Hepatic stellate cell (primary cell): Measurements from ENCODE around the gene NT5C3B.
"Not testable (repeated sequence)": the region's sequence is repeated elsewhere in the genome, so short reads cannot be mapped to it uniquely, and the experiment has no call there.

ENCODE experiments used
- DNase-seq: peaks from one replicate; pipeline ENCODE4 v3.0.0; 2011; ENCODE audit warnings: low spot score

NT5C3B gene

DNA sequence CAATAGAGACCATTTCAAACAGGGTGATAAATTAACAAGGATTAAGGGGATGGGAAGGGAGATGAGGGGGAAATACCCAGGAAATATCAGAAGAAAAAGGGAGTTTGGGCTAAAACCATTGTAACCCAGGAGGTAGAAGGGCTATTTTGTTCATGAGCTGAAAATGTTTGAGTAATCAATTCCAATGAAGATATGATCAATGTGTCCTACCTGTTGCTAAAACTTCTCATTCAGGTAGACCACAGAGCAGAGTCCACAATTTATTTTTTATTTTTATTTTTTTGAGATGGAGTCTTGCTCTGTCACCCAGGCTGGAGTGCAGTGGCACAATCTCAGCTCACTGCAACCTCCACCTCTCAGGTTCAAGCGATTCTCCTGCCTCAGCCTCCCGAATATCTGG lies 3.4 kb upstream of the NT5C3B start:
- DNase-seq: not testable (repeated sequence)

- no peak for DNase-seq
Observed at GRCh38 chr17:41837761-41838538, 1.9 kb upstream of the NT5C3B start, which contains the start of gene KLHL10. KLHL10 (plus strand) TSS chr17:41837825; CDS start chr17:41837933, 108 bp downstream.

- DNase-seq: no peak
Observed at GRCh38 chr17:41836550-41837196, 641 bp upstream of the NT5C3B start.

DNA sequence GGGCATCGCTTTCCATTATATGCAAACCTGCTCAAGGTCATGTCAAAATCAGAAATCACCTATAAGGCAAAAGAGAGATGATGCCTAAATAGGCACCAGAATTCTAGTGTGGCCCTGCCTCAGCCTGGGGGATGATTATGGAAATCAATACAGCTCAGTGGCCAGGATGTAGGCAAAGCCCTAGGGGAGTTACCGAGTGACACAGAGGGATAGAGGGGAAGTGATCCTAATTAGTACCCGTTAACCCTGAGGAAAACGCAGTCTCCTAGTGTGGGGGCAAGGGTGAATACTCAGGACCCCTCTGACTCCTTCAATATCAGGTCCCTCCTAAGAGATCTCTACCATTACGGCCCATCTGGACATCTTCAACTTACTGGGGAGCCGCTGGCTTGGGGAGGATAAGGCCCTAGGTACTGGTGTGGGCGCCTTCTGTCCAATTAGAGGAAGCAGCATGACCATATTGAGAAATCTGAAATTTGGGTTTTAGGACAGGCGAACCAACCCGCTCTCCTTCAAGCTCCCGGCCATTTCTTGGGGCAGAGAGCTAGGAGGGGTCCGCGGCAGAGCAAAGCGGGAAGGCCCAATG lies 725 bp downstream of the NT5C3B start:
- DNase-seq: peak; percentile 21

GRCh38 chr17:41829961-41830360 lies 6.1 kb downstream of the NT5C3B start:
- not testable (repeated sequence) for DNase-seq

GRCh38 chr17:41825175-41825845 lies 10.7 kb downstream of the NT5C3B start:
- DNase-seq: no peak

GRCh38 chr17:41824086-41824485 lies 11.9 kb downstream of the NT5C3B start:
- no peak for DNase-seq

- no peak for DNase-seq
Observed at GRCh38 chr17:41823580-41823979, 12.5 kb downstream of the NT5C3B start.

DNA sequence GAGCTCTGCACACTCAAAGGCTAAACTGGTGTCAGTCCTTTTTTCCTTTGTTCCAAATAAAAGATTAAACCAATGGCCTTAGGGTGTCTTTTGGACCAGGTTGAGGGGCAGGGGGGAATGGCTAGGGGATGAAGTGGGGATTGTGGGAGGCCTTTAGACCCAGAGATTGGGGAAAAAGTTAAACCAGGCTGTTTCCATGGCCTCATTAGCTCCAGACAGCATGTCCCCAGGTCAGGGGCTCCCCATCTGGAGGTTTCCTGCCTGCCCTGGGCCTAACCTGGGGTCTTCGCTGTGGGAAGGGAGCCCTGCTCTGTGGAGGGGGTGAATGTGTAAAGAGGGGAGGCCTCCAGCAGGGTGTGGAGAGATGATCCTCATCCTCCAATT lies 12.9 kb downstream of the NT5C3B start:
- DNase-seq: no peak

GRCh38 chr17:41822216-41823140 lies 13.6 kb downstream of the NT5C3B start:
- no peak for DNase-seq

DNA sequence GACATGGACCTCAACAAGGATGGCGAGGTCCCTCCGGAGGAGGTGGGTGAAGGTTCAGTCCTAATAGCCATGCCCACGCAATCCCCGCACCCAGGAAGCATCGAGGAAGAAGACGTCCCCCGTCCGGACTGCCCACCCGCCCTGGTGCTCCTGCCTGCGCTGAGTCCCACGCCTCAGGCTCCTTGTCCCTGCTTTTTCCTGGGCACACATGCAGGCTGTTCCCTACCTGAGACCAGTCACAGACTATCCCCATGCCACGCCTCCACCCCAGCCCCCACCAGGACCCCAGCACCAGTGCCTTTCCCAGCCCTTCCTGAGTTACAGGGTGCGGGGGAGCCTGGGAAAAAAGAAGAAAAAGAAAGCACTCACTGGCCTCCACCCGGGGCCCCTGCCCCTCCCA lies 14.3 kb downstream of the NT5C3B start:
- DNase-seq: no peak

GRCh38 chr17:41818024-41818423 lies 18.0 kb downstream of the NT5C3B start:
- DNase-seq: no peak

DNA sequence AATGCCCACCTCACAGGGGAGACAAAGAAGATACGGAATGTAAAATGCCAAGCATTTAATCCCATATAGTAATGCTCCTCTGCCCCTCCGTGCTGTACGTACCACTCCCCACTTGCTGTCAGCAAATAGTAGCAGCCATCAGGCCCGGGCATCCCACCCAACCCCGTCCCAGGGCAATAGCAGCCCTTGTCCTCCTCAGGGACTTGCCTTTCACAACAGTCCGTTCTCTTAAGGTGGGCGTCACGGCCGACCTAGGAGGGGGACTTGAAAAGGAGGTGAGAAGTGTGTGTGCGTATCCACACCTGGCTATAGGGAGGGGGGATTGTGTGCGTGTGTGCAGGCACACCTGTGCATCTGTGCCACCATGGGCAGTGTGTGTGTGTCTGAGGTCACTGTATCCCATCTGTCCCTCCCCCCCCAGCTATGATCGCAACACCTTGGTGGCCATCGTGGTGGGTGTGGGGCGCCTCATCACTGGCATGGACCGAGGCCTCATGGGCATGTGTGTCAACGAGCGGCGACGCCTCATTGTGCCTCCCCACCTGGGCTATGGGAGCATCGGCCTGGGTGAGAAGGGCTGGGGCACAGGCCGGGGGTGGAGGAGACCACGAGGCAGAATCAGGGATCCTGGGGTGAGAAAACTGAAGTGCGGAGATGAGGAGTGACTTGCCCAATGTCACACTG lies 19.3 kb downstream of the NT5C3B start:
- DNase-seq: no peak

GRCh38 chr17:41814195-41814594 lies 21.8 kb downstream of the NT5C3B start:
- no peak for DNase-seq

DNA sequence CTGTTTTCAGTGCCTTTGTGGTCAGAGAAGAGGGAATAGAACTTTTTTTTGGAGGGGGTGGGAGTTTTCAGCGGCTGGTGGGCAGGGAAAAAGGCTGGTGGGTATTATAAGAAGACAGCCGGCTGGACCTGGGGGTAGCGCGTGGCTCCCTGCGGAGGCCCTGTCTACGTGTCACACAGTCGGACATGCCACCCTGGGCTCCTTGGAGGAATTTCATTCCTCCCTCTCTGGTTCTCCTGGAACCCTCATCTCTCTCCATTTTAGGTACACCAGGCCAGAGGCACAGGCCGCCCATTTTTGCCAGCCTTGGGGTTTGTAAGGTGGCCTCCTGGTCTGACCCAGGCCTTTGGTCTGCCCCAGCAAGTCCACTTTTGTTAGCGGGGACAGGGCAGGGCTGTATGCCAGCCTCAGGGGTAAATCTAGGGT lies 22.3 kb downstream of the NT5C3B start:
- DNase-seq: no peak

DNA sequence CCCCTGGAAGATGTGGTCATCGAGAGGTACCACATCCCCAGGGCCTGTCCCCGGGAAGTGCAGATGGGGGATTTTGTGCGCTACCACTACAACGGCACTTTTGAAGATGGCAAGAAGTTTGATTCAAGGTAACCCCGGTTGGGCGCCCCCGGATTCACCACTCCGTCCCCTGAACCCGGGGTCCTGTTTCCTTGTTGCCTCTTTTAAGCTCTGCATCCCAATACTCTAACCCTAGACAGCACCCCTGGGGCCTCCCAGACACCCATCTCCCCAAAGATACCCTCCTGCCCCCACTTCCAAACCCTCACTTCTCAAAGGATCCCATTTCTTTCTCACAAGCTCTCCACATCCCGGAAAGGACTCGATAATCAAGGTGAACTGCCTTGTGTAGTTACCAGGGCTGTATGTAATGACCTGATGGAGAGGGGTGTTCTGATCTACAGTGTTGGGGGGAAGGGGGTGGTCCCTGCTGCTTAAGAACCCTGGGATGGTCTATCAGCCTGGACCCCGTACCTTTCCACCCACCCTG lies 22.8 kb downstream of the NT5C3B start:
- DNase-seq: peak; percentile 42

DNA sequence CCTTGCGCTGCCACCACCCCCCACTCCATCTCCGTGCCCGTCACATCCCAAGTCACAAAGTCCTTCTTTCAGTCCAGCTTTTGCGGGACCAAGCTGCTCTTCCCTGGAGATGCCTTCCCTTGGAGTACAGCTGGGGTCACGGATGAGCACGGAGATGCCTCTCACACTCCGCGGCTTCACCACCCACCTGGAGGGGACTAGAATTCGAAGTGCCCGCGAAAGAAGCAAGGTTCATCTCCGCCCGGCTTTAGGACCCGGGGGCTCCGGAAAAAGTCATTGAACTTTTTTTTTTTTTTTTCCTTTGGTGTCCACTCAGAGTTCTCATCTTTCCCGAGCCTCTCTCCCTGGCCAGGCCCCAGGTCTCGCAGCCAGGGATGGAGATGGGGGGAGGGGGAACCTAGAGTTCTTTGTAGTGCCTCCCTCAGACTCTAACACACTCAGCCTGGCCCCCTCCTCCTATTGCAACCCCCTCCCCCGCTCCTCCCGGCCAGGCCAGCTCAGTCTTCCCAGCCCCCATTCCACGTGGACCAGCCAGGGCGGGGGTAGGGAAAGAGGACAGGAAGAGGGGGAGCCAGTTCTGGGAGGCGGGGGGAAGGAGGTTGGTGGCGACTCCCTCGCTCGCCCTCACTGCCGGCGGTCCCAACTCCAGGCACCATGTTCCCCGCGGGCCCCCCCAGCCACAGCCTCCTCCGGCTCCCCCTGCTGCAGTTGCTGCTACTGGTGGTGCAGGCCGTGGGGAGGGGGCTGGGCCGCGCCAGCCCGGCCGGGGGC lies 23.5 kb downstream of the NT5C3B start, which contains the start of gene FKBP10:
FKBP10 (plus strand) TSS at position 624 of the 771 bp plus-strand sequence; CDS start at position 655, 31 bp downstream.
- peak; percentile 97 for DNase-seq

DNA sequence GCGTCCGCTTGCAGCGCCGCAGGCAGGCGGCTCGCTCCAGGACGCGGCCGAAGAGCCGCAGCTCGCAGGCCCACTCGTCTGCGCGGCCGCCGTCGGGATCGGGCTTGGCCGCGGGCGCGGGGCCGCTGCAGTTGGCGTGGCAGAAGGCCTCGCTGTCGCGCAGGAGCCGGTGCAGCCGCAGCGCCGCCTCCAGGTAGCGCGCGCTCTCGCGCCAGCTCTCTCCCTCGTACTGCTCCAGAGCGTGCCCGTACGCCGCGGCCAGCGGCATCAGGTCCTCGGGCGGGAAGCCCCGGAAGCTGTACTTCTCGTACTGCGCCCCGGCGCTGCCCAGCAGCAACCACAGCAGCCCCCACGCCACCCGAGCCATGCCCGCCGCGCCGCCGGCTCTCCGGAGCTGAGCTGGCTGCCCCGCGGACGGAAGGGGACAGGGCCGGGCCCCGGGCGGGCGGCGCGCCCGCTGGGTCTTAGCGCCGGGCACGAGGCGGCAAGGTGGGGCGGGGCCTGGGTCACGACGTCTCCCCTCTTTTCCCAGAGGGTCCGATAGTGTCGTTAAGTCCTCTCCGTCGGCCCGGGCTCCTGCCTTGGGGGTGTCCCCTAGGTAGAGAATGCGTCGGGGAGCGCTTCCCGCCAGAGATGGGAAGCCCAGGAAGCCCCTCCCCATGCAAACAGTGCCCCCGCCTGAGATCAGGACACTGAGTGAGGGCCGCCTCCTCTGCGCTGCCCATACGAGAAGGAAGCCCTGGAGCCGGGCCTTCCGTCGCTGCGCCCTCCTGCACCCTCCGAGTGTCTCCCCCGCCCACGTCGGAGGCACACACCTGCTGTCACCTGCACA lies 24.3 kb downstream of the NT5C3B start, which contains the start of gene P3H4:
P3H4 (minus strand) TSS at position 401 of the 832 bp plus-strand sequence; CDS start at position 367, 34 bp downstream.
- peak; percentile 88 for DNase-seq
